WERI-Rb-1 (cell line): ENCODE measurements around the gene ZNF106.
A peak's percentile ranks its signal among the peaks of the same experiment; 100 is the strongest.

Experiments used
- DNase-seq: peaks from one replicate; pipeline ENCODE4 v3.0.0-alpha.2; 2020
- H3K27ac ChIP-seq: fragments of 250-450 bp; sonication (Bioruptor Pico); 2 replicates; pipeline ENCODE4 v1.5.1; 2020; ENCODE audit warnings: mild to moderate bottlenecking, moderate library complexity
- H3K27me3 ChIP-seq: fragments of 250-450 bp; sonication (Bioruptor Pico); 2 replicates; pipeline ENCODE4 v1.5.1; 2021; ENCODE audit warnings: mild to moderate bottlenecking, low read depth, moderate library complexity; ENCODE audit not compliant: insufficient read depth, severe bottlenecking
- H3K36me3 ChIP-seq: fragments of 250-450 bp; sonication (Bioruptor Pico); 2 replicates; pipeline ENCODE4 v1.5.1; 2020; ENCODE audit warnings: mild to moderate bottlenecking, moderate library complexity
- H3K4me3 ChIP-seq: 2 replicates; pipeline ENCODE4 v1.5.1; 2011; ENCODE audit warnings: low read depth, mild to moderate bottlenecking, control low read depth, low read length
- H3K9me3 ChIP-seq: fragments of 250-450 bp; sonication (Bioruptor Pico); 2 replicates; pipeline ENCODE4 v1.5.1; 2021; ENCODE audit warnings: mild to moderate bottlenecking, moderate library complexity; ENCODE audit not compliant: severe bottlenecking
- TF ChIP-seq, protein P1 (sequence below): IDR thresholded peaks from 2 replicates; pipeline ENCODE4 v1.5.1; 2011; ENCODE audit warnings: low read depth, mild to moderate bottlenecking, control low read depth, inconsistent platforms, low read length

Gene ZNF106

DNA sequence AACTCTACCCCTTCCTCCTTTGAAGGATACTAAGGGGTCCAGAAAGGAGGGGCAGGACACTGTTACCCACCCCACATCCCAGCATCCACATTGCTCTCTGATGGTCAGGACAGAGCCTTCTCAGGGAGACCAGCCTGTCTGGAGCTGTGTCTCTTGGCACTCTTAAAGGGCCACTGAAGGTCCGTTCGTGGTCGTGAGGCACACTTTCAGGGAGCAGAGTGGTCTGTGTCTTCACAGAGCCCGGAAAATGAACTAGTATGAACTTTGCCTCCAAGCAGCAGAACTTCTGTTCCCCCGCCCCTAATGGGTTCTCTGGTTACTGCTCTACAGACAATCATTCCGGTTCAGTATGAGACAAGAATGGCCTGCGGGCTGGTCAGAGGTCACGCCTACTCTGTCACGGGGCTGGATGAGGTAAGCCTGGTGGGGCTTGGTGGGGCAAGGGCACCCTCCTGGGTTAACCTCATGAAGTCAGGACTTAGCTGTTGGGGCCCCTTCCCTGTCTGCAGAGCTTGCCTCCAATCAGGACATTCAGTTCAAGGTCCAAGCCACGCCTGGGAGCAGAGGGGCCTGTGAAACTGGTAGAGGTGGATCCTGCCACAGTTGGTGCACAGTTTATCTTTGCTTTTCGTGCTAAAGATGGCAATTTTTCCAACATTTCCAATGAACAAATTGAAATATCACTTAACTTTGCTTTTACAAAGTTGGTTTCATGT, 98.5 kb downstream of the ZNF106 start:
- Histone ChIP-seq H3K9me3 (no peaks in the 10 kb centered on the region), H3K27ac (no peak overlapping the region), H3K27me3 (no peaks in the 10 kb centered on the region), H3K4me3 (no peak overlapping the region), H3K36me3 (no peaks in the 10 kb centered on the region)
- TF ChIP-seq, protein P1, sequence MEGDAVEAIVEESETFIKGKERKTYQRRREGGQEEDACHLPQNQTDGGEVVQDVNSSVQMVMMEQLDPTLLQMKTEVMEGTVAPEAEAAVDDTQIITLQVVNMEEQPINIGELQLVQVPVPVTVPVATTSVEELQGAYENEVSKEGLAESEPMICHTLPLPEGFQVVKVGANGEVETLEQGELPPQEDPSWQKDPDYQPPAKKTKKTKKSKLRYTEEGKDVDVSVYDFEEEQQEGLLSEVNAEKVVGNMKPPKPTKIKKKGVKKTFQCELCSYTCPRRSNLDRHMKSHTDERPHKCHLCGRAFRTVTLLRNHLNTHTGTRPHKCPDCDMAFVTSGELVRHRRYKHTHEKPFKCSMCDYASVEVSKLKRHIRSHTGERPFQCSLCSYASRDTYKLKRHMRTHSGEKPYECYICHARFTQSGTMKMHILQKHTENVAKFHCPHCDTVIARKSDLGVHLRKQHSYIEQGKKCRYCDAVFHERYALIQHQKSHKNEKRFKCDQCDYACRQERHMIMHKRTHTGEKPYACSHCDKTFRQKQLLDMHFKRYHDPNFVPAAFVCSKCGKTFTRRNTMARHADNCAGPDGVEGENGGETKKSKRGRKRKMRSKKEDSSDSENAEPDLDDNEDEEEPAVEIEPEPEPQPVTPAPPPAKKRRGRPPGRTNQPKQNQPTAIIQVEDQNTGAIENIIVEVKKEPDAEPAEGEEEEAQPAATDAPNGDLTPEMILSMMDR, result no peak
- DNase-seq, result no peak

DNA sequence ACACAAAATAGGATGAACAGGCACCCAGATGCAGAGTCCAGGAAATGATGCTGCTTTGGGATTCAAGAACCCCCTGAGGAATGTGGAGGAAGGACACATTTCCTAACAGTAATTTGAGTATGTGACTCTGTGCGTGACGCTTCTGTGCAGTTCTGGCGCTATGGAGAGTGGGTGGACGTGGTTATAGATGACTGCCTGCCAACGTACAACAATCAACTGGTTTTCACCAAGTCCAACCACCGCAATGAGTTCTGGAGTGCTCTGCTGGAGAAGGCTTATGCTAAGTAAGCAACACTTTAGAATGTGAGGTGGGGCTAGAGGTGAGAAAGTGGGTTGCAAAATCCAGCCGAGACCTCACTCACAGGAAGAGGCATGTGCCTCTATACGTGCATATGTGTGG, 103.3 kb downstream of the ZNF106 start:
- H3K9me3 ChIP-seq, result no peaks in the 10 kb centered on the region
- H3K27ac ChIP-seq, result no peak overlapping the region
- H3K36me3 ChIP-seq, result no peaks in the 10 kb centered on the region
- no peak overlapping the region for H3K4me3 ChIP-seq
- TF ChIP-seq, protein P1, result no peak
- H3K27me3 ChIP-seq, result no peaks in the 10 kb centered on the region
- no peak for DNase-seq

DNA sequence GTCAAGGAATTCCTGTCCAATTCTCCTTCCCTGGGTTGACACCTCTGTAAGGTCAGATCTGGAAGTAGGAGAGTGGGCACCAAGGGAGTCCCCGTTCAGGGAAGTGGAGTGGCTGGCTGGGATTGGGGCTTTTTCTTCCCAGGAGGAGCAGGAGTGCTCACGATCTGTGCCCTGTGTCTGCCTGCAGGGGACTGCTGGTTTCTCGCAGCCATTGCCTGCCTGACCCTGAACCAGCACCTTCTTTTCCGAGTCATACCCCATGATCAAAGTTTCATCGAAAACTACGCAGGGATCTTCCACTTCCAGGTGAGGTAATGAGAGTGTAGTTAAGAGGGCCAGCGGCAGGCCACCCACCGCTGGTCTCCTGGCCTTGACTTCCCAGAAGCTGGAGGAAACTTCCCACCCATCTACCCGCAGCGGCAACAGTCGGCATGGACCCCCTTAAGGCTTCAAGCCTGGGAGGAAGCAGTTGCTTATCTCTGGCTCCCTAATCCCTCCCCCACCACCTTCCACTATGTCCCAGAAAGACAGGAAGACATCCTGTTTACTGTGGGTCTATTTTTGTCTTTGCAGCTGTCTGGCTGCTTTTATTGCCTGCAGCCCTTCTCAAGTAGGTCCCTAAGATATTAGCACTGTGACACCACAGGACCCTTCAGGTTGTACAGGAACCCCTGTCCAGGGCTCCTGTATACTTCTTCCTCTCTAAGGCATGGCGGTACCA, 104.8 kb downstream of the ZNF106 start:
- TF ChIP-seq, protein P1, result no peak
- H3K27ac ChIP-seq, result no peak overlapping the region
- no peak overlapping the region for H3K4me3 ChIP-seq
- no peaks in the 10 kb centered on the region for H3K27me3 ChIP-seq
- no peaks in the 10 kb centered on the region for H3K36me3 ChIP-seq
- no peaks in the 10 kb centered on the region for H3K9me3 ChIP-seq
- no peak for DNase-seq

DNA sequence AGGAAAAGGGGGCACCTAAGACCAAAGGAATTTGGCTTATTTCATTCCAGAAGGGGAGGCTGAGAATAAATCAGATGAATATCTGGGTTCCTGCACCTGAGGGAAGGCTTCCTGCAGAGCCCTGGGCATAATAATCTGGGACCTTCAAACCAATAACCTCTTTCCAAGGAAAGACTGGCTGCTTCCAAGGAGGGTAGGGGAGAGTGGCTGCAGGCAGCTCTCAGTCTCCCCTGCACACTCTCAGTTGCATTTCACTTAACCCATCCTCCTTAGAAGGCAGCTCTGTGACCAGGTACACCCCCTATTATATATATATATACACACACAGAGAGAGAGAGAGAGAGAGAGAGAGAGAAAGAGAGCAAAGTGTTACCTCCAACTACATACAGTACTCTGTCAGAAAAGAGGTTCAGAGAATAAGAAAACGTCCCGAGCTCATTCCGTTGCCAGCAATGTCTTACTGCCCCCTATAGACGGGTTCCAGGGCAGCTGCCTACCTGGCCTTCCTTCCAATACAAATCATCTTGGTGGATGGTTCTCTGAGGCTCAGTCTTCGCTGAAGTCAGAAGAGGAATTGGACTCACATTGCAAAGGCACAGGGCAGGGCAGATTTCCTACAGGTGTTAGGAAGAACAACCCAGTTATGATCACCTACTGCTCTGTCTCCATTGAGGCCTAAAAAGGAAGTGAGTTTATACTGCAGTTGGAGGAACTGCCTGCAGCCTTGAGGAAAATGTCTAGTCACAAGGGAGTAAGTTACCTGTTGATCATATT, 105.5 kb downstream of the ZNF106 start:
- peak; percentile 73 for DNase-seq
- Histone ChIP-seq H3K9me3 (no peaks in the 10 kb centered on the region), H3K27me3 (no peaks in the 10 kb centered on the region), H3K4me3 (no peak overlapping the region), H3K36me3 (no peaks in the 10 kb centered on the region), H3K27ac (no peak overlapping the region)
- TF ChIP-seq, protein P1, result peak; percentile 89

DNA sequence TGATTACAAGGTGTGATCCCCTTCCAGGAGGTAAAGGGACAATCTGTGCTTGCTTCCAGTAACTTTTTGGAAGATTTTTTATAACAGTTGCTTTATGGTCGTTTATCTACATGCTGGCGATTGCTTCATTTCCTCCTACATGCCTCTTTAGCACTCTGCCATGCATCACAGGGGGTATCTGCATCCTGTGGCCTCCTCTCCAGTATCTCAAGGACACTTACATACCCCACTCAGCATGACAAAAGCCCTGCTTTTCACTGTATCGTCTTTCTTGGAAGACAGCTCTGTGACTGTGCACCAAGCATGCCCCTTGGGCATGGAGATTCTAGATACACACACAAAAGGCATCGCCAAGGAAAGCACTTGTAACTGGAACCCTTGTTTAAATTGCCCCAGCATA, 106.3 kb downstream of the ZNF106 start:
- Histone ChIP-seq H3K36me3 (no peaks in the 10 kb centered on the region), H3K9me3 (no peaks in the 10 kb centered on the region), H3K4me3 (no peak overlapping the region), H3K27ac (no peak overlapping the region), H3K27me3 (no peaks in the 10 kb centered on the region)
- no peak for DNase-seq
- TF ChIP-seq, protein P1, result no peak
